OCI-LY3 (cell line): ENCODE measurements around the gene IL20RA.

ENCODE experiments used
- H2AFZ ChIP-seq: fragments of 200-600, 300-600 bp; shearing (Covaris generic); 2 replicates; pipeline ENCODE4 v1.6.0; 2014; ENCODE audit warnings: antibody characterized with exemption, low read depth, low read length
- H3K27ac ChIP-seq: fragments of 200-600, 300-600 bp; sonication (generic); 2 replicates; pipeline ENCODE4 v1.5.1; 2014; ENCODE audit warnings: mild to moderate bottlenecking, low read length, moderate library complexity, mixed read lengths
- H3K27me3 ChIP-seq: fragments of 200-600, 300-600 bp; sonication (generic); 2 replicates; pipeline ENCODE4 v1.6.1; 2014; ENCODE audit warnings: low read depth, low read length, mixed read lengths
- H3K36me3 ChIP-seq: fragments of 200-600, 300-600 bp; sonication (generic); replicated peaks from 2 replicates; pipeline ENCODE3; 2014; ENCODE audit warnings: low read depth, low read length, mixed read lengths
- H3K4me1 ChIP-seq: fragments of 300-600, 200-600 bp; sonication (generic); 2 replicates; pipeline ENCODE4 v1.6.1; 2014; ENCODE audit warnings: low read length, mixed read lengths
- H3K4me2 ChIP-seq: fragments of 200-600, 300-600 bp; sonication (generic); 2 replicates; pipeline ENCODE4 v1.6.1; 2014; ENCODE audit warnings: low read length, mixed read lengths
- H3K4me3 ChIP-seq: fragments of 300-600, 200-600 bp; sonication (generic); 2 replicates; pipeline ENCODE4 v1.5.1; 2014; ENCODE audit warnings: antibody characterized with exemption, mild to moderate bottlenecking, low read length, moderate library complexity
- H3K79me2 ChIP-seq: fragments of 300-600, 200-600 bp; shearing (Covaris generic); 2 replicates; pipeline ENCODE4 v1.6.1; 2014; ENCODE audit warnings: mild to moderate bottlenecking, low read length, mixed read lengths
- H3K9ac ChIP-seq: fragments of 300-600, 200-600 bp; shearing (Covaris generic); 2 replicates; pipeline ENCODE4 v1.6.0; 2014; ENCODE audit warnings: mild to moderate bottlenecking, low read length, moderate library complexity
- H3K9me3 ChIP-seq: fragments of 200-600, 300-600 bp; shearing (Covaris generic); 2 replicates; pipeline ENCODE4 v1.6.1; 2014; ENCODE audit warnings: low read length, mixed read lengths; ENCODE audit not compliant: insufficient read depth
- H4K20me1 ChIP-seq: fragments of 200-600, 300-600 bp; sonication (generic); 2 replicates; pipeline ENCODE4 v1.6.1; 2016; ENCODE audit warnings: low read length, mixed read lengths; ENCODE audit not compliant: insufficient read depth
- EZH2phosphoT487 ChIP-seq: fragments of 200-600 bp; shearing (Covaris generic); IDR thresholded peaks from 2 replicates; pipeline ENCODE4 v1.6.1; 2018; ENCODE audit warnings: antibody characterized with exemption, mixed run types, low read depth
- TF ChIP-seq, protein P1 (sequence below): fragments of 200-600, 300-600 bp; sonication (generic); IDR thresholded peaks from 2 replicates; pipeline ENCODE4 v1.5.1; 2014; ENCODE audit warnings: antibody characterized with exemption, low read length, low read depth

The IL20RA gene

DNA sequence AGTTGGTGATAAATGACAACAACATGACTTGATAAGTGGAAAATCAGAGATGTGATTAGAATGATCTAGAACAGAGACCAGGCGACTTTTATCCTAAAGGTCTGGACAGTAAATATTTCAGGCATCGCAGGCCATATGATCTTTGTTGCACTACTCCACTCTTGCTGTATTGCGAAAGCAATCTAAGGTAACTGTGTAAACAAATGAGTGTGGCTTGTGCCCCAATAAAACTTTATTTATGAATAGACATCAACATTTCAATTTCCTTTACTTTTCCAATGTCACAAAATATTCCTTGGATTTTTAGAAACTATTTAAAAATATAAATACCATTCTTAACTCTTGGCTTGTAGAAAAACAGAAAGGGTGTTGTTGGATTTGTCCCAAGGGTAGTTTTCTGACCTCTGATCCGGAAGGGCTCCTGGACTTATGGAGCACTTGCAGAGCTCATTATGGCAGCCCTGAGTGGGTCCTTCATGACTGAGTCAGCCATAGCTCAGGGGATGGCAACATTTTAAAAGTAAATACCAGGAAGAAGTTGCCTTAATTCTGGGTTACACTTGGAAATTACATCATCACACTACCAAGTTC is 34.5 kb downstream of the IL20RA start:
- no peaks in the 10 kb centered on the region for H3K79me2 ChIP-seq
- no peaks in the 10 kb centered on the region for H3K9me3 ChIP-seq

DNA sequence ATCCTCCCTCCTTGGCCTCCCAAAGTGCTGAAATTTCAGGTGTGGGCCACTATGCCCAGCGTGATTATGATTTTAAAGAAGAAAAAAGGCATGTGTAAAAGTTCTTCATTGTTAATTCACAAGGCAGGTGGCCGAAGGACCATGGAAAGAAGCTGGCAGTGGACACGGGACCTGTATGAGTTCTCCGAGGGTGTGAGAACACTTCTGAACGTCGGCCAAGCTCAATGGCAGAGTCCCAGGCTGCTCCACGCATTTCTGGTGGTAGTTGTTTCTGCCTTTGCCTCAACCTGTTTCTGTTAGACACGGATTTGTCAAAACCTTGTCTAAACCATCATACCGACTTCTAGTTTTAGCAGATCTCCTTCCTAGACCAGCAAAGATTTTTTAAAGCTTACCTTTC is 36.6 kb downstream of the IL20RA start:
- no peaks in the 10 kb centered on the region for H3K4me1 ChIP-seq
- TF ChIP-seq EZH2phosphoT487: no peak
- TF ChIP-seq, protein P1, sequence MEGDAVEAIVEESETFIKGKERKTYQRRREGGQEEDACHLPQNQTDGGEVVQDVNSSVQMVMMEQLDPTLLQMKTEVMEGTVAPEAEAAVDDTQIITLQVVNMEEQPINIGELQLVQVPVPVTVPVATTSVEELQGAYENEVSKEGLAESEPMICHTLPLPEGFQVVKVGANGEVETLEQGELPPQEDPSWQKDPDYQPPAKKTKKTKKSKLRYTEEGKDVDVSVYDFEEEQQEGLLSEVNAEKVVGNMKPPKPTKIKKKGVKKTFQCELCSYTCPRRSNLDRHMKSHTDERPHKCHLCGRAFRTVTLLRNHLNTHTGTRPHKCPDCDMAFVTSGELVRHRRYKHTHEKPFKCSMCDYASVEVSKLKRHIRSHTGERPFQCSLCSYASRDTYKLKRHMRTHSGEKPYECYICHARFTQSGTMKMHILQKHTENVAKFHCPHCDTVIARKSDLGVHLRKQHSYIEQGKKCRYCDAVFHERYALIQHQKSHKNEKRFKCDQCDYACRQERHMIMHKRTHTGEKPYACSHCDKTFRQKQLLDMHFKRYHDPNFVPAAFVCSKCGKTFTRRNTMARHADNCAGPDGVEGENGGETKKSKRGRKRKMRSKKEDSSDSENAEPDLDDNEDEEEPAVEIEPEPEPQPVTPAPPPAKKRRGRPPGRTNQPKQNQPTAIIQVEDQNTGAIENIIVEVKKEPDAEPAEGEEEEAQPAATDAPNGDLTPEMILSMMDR: no peak
- no peaks in the 10 kb centered on the region for H3K79me2 ChIP-seq
- H3K36me3 ChIP-seq: no peaks in the 10 kb centered on the region
- H4K20me1 ChIP-seq: no peaks in the 10 kb centered on the region
- no peak overlapping the region for H3K9ac ChIP-seq
- H2AFZ ChIP-seq: no peak overlapping the region
- no peak overlapping the region for H3K4me3 ChIP-seq
- H3K4me2 ChIP-seq: no peak overlapping the region
- H3K9me3 ChIP-seq: no peaks in the 10 kb centered on the region
- H3K27ac ChIP-seq: no peak overlapping the region
- no peaks in the 10 kb centered on the region for H3K27me3 ChIP-seq

More for the DNA sequence above, 34.5 kb downstream of the IL20RA start:
- Histone ChIP-seq H3K36me3 (no peaks in the 10 kb centered on the region), H2AFZ (no peak overlapping the region), H3K4me2 (no peak overlapping the region), H4K20me1 (no peaks in the 10 kb centered on the region), H3K9ac (no peak overlapping the region), H3K27ac (no peak overlapping the region), H3K27me3 (no peaks in the 10 kb centered on the region), H3K4me3 (no peak overlapping the region), H3K4me1 (no peaks in the 10 kb centered on the region)
- TF ChIP-seq, protein P1: no peak
- no peak for TF ChIP-seq EZH2phosphoT487

DNA sequence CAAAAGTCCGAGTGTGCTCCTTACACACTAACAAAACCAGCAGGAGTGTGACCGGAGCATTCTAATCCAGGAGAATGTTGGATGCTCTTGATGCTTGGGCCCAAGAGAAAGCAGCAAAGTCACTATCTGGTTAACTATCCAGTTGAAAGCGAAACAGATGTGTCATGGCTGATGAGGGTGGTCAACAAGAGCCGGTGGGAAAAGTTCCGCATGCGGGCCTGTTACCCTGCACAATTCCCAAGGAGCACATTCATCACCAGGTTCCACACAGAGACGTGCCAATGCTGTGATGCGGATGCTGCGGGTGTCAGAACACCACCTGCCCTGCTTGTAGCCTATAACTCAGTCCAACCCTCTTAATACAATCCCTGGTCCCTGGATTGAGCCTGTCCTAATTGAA is 38.7 kb downstream of the IL20RA start:
- Histone ChIP-seq H3K4me3 (no peak overlapping the region), H3K27ac (no peak overlapping the region), H3K36me3 (no peaks in the 10 kb centered on the region), H3K27me3 (no peaks in the 10 kb centered on the region), H2AFZ (no peak overlapping the region), H3K9me3 (no peaks in the 10 kb centered on the region), H3K4me2 (no peak overlapping the region), H3K79me2 (no peaks in the 10 kb centered on the region), H4K20me1 (no peaks in the 10 kb centered on the region), H3K4me1 (no peaks in the 10 kb centered on the region), H3K9ac (no peak overlapping the region)
- TF ChIP-seq EZH2phosphoT487: no peak
- TF ChIP-seq, protein P1: no peak

- Histone ChIP-seq H4K20me1 (no peaks in the 10 kb centered on the region), H3K36me3 (no peaks in the 10 kb centered on the region), H2AFZ (no peak overlapping the region), H3K4me1 (no peaks in the 10 kb centered on the region), H3K79me2 (no peaks in the 10 kb centered on the region), H3K9ac (no peak overlapping the region), H3K9me3 (no peaks in the 10 kb centered on the region), H3K4me3 (no peak overlapping the region), H3K27me3 (no peaks in the 10 kb centered on the region), H3K27ac (no peak overlapping the region), H3K4me2 (no peak overlapping the region)
- TF ChIP-seq, protein P1: no peak
- no peak for TF ChIP-seq EZH2phosphoT487
These were observed 39.7 kb downstream of the IL20RA start for GRCh38 chr6:137005073-137005472.
